ENCODE results near the gene WDR93.

Gene WDR93

DNA sequence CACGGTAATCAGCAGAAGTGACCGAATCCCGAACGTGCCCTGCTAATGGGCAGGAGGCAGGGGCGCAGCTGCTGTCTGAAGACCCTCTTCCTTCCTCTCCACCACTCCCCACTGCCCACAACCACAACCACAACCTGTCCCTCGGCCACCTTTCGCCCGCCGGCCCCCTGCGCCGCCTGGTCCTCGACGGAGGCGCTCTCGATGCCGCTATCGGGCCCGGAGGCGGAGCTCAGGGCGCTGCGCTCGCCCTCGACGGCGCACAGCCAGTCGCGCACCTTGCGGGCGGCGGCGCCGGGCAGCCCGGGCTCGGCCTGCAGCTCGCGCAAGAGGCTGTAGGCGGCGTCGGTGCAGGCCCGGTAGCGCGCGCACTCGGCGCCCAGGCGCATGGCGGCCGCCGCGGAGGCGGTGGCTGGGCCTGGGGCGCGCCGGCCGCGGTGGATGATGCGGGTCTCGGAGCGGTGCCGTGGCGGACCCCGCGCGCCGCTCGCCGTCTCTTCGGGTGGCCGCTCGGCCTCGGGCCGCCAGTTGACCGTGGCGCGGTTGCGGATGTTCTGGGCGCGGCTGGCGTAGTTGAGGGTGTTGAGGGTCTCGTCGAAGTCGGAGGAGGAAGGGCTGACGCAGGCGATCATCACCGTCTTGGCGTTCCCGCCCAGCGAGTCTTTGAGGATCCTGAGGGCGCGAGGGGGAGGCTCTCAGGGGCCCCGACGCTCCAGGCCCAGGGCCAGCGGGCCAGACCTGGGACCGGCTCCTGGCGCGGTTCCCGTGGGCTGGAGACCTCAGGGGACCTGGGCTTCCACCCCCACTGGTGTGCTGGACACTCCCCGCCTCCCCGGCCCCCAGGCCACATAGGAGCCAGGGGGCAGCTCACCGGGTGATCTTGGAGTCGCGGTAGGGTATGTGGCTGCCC is 42.3 kb upstream of the WDR93 start:
- H3K4me3 ChIP-seq (ENCODE audit: control insufficient read depth, low read depth, low read length): no peak overlapping the region
- TF ChIP-seq, protein P1, sequence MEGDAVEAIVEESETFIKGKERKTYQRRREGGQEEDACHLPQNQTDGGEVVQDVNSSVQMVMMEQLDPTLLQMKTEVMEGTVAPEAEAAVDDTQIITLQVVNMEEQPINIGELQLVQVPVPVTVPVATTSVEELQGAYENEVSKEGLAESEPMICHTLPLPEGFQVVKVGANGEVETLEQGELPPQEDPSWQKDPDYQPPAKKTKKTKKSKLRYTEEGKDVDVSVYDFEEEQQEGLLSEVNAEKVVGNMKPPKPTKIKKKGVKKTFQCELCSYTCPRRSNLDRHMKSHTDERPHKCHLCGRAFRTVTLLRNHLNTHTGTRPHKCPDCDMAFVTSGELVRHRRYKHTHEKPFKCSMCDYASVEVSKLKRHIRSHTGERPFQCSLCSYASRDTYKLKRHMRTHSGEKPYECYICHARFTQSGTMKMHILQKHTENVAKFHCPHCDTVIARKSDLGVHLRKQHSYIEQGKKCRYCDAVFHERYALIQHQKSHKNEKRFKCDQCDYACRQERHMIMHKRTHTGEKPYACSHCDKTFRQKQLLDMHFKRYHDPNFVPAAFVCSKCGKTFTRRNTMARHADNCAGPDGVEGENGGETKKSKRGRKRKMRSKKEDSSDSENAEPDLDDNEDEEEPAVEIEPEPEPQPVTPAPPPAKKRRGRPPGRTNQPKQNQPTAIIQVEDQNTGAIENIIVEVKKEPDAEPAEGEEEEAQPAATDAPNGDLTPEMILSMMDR (IDR thresholded peaks at IDR 0.05; ENCODE audit: control insufficient read depth, insufficient read depth, low read depth, low read length, missing control alignments): no peak
- DNase-seq (ENCODE audit: low read depth): no peak

DNA sequence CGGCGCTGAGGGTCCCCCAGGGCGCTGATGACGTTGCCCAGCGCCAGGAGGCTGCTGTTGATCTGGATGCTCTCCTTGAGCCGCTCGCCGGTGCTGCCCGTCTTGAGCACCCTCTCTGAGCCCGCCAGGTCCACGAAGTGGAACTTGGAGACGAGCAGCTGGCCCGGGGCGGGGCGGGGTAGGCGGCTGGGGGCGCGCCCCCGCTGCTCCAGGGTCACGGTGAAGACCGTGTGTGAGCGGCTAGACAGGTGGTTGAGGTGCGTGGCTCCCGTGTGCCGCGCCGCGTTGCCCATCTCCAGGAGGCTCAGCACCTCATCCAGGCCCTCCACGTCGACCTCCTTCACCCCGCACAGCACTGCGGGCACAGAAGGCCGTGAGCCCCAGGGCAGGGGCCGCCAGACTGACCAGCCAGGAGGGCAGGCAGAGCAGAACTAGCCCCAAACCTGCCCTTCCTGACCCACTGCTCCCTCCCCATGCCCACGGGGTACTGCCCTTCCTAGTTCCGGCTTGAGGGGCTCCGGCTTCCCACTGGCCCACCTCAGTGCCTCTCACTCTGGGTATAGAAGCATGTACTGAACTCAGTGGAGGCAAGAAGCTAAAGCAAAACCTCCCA is 41.5 kb upstream of the WDR93 start:
- TF ChIP-seq, protein P1 (IDR thresholded peaks at IDR 0.05; ENCODE audit: control insufficient read depth, insufficient read depth, low read depth, low read length, missing control alignments): no peak
- H3K4me3 ChIP-seq (ENCODE audit: control insufficient read depth, low read depth, low read length): no peak overlapping the region
- no peak for DNase-seq (ENCODE audit: low read depth)

DNA sequence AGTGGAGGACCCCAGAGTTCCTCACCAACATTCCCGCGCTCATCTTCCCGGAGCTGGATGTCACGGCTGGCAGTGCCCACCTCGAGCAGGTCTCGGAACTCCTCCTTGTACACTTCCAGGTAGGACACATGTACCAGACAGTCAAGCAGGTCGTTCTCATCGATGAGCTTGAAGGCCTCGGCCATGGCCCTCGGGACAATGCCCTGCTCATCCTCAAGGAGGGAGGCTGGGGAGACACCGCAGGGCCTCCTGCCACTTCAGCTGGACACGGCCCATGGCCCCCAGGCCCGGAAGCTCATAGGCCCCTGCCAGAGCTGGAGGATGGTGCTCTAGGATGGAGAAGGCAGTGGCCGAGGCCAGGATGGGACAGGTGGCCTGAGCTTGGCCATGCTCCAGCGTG is 40.9 kb upstream of the WDR93 start:
- no peak overlapping the region for H3K4me3 ChIP-seq (ENCODE audit: control insufficient read depth, low read depth, low read length)
- TF ChIP-seq, protein P1 (IDR thresholded peaks at IDR 0.05; ENCODE audit: control insufficient read depth, insufficient read depth, low read depth, low read length, missing control alignments): no peak
- DNase-seq (ENCODE audit: low read depth): no peak

DNA sequence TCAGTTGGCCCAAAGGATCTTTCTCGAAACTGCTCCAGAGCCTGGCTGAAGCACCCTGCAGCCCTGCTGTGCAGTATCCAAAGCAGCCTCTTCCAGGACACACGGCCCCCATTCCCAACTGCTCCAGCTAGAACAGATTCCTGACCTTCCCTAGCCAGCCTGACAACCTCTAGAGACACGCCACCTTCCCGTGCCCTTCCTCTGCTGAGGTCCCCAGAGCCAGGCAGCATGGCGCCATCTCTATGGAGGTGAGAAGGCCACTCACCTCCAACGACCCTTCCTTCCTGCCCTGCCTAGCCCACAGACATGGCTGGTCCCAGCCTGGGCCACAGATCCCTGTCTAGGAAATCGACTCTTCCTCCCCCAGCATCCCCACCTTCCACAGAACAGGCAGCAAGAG is 38.5 kb upstream of the WDR93 start:
- no peak for DNase-seq (ENCODE audit: low read depth)
- TF ChIP-seq, protein P1 (IDR thresholded peaks at IDR 0.05; ENCODE audit: control insufficient read depth, insufficient read depth, low read depth, low read length, missing control alignments): no peak
- H3K4me3 ChIP-seq (ENCODE audit: control insufficient read depth, low read depth, low read length): no peak overlapping the region

DNA sequence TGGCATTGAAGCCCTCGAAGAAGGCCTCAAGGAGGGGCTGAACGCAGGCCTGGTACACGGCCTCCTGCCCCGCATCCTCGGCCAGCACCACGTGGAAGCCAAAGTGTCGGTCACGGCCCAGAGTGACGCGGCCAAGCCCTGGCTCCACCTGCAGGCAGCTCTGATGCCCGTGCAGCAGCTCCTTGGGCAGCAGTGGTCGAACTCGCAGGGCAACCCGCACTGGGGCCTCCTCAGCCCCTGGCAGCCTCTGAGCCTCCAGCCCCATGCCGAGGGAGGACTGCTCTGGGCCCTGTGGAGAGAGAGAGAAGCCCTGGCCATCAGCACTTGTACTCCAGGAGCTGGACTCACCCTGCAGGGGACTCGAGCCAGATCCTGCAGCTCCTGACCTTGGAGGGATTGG is 37.9 kb upstream of the WDR93 start:
- TF ChIP-seq, protein P1 (IDR thresholded peaks at IDR 0.05; ENCODE audit: control insufficient read depth, insufficient read depth, low read depth, low read length, missing control alignments): no peak
- DNase-seq (ENCODE audit: low read depth): no peak
- H3K4me3 ChIP-seq (ENCODE audit: control insufficient read depth, low read depth, low read length): no peak overlapping the region

DNA sequence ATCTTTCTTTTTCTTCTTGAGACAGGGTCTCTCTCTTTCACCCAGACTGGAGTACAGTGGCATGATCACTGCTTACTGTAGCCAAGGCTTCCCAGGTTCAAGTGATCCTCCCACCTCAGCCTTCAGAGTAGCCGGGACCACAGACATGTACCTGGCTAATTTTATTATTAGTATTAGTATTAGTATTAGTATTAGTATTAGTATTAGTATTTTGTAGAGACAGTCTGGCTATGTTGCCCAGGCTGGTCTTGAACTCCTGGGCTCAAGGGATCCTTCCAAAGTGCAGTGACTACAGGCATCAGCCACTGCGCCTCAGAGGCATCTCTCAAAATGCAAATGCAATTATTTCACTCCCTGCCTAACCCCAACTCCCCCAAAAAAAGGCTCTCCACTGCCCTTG is 37.0 kb upstream of the WDR93 start:
- TF ChIP-seq, protein P1 (IDR thresholded peaks at IDR 0.05; ENCODE audit: control insufficient read depth, insufficient read depth, low read depth, low read length, missing control alignments): no peak
- no peak for DNase-seq (ENCODE audit: low read depth)
- no peak overlapping the region for H3K4me3 ChIP-seq (ENCODE audit: control insufficient read depth, low read depth, low read length)

Measured in AG09309 (cell line).